GM04503 (cell line): ENCODE data around the gene OR2A42.
"Not testable (repeated sequence)": the region's sequence is repeated elsewhere in the genome, so short reads cannot be mapped to it uniquely, and the experiment has no call there.

Experiments used
- DNase-seq: peaks from one replicate; pipeline ENCODE4 v3.0.0-alpha.2; 2012; ENCODE audit warnings: low read depth

Gene OR2A42

GRCh38 chr7:144220531-144220930 lies 18.9 kb downstream of the OR2A42 start:
- DNase-seq = not testable (repeated sequence)

DNA sequence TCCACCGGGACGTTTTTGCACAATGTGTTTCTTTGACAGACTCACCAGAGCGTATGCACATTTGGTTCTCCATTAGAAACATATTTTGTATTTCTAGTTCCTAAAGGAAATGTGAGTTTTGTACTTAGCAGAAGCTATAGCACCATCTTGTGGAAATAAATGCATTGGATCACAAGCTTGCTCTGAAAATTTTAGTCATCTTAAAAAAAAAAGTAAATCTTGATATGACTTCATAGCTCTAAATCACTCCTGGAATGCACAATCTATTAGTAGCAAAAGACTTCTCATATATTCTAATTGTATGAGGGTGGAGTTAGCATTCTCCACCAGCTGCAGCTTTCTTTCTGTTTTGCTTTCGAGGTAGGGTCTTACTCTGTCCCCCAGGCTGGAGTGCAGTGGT lies 20.3 kb downstream of the OR2A42 start:
- DNase-seq = not testable (repeated sequence)

GRCh38 chr7:144218581-144218980 lies 20.8 kb downstream of the OR2A42 start:
- not testable (repeated sequence) for DNase-seq

GRCh38 chr7:144217200-144217599 lies 22.2 kb downstream of the OR2A42 start:
- DNase-seq = not testable (repeated sequence)

GRCh38 chr7:144205306-144205705 lies 34.1 kb downstream of the OR2A42 start:
- not testable (repeated sequence) for DNase-seq

DNA sequence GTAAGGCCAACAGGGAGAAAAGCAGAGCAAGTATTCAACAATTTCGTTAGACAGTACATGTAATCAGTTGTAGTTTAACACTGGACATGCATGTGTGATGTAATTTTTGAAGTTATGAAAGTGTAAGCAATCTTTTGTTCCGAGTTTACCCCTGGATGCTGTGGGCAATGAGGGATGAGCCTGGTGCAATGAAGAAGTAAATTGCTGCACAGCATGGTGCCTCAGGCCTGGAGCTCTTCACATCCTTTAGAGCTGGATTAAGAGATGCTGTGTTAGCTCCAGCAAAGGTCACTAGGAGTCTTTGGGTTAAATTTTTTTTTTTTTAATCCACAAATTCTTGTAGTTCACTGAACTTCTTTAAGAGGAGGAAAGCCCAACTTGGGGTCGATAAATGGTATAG lies 36.3 kb downstream of the OR2A42 start:
- not testable (repeated sequence) for DNase-seq

DNA sequence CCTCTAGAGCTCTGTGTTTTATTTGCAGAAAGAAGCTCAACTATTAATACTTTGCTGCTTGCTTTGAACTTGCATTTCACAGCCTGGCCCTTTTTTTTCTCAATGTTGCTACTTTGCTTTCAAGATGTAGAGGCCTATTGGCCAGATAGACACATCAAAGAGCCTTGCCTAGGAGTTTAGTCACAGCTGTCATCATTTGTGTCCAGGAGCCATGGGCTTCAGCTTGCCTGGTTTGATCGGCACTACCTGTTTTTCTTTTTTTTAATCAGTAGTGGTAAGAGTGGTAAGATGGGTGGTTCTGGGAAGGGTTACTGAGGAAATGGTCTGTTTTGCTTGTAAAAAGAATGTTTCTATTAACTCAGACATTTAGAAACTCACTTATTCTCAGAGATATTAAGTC lies 37.4 kb downstream of the OR2A42 start:
- not testable (repeated sequence) for DNase-seq

DNA sequence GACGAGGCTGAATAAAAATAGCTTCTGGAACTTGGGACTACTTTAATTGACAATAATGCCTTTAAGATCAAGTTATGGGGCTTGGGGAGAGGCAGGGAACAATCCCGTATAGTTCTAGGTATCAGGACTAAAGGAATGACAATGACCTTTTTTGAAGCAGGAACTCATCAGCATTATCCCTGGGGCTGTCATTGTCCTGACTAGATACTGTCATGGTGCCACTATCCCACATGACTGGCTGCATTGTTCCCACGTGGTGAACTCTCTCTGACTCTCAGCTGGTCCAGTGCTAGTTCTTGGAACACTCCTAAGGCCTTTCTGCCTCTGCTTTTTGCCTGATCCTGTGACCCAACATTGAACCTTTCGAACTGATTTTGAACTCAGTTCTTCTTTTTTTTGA lies 40.5 kb downstream of the OR2A42 start:
- not testable (repeated sequence) for DNase-seq

- DNase-seq = not testable (repeated sequence)
Observed at GRCh38 chr7:144195212-144195872, 44.1 kb downstream of the OR2A42 start, which contains the start of gene ARHGEF35. TSS of gene ARHGEF35 (minus strand) at chr7:144195833. CDS start at chr7:144188383, 7,450 bp downstream.

GRCh38 chr7:144194453-144194852 lies 45.0 kb downstream of the OR2A42 start:
- DNase-seq = not testable (repeated sequence)

DNA sequence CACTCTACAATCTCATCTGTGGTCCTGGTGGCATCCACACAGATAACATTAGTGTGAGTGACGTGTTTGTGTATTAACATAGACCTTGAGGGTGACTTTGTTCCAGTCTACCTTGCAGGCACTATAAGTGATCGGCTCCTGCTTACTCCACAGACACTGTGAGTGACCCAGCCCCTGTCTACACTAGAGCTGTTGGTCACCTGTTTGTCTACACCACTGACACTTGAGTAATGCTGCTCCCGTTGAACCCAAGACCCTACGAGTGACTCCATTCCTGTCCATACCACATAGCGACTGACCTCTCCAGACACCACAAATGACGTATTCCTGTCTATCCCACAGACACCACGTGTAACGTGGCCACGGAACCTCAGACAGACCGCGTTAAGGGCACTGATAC lies 45.6 kb downstream of the OR2A42 start:
- not testable (repeated sequence) for DNase-seq

DNA sequence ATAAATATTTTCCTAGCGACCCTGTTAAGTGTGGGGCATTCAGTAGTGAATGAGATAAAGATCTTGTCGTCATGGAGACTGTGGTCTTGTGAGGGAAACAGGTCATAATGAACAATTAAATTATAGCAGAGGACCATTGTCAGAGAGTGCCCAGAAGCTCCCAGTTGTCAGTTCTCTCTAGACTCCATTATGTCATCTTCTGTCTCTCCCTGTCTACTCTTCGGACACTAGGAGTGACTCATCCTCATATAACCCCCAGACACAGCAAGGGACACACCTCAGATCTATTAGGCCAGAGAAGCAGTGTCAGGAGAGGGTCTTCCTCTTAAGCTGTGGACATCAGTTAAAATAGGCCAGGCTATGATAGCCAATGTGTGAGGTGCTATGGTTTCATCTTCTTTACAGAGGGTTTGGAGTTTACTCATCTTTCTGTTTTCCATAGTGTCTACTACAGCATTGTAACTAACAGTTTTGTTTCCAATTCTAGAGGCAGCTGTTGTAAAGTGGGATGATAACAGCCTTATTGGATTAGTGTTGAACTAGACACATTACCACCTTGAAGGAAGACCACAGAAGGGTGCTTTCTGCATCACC lies 50.7 kb downstream of the OR2A42 start:
- not testable (repeated sequence) for DNase-seq

DNA sequence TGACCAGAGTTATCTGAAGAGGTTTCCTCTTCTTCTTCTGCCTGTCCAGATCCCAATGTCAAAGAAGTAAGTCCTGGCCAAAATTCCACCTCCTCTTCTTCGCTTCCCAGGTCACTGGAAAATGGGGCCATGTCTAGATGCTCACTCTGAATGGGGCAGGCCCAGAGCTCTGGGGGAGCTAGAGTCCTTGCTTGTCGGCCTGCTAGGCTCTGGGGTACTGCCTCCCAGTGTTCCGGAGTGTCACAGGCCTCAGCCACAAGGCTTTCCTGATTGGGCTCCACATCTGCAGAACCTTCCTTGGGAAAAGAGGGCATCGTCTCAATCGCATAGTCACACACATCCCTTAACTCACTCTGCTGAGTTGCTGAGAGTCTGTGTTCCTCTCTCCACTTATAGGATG lies 51.6 kb downstream of the OR2A42 start:
- DNase-seq = not testable (repeated sequence)

- not testable (repeated sequence) for DNase-seq
Observed at GRCh38 chr7:144183166-144183565, 56.2 kb downstream of the OR2A42 start, which contains the start of gene CTAGE4. TSS of gene CTAGE4 (plus strand) at chr7:144183466. CDS start at chr7:144183504, 38 bp downstream.

DNA sequence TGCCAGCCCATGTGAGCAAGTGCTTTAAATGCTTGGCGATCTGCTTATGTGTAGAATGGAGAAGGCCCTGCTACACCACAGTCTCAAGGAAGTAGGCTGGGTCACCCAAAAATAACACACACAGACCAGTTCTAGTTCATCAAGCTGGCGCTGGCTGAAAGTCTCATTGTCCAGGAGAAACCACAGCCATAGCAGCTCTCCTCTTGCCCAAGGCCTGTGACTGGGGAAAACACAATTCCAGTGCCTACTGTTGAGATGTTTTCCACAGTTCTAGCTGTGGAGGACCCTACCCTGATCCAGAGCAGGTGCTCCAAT lies 60.3 kb downstream of the OR2A42 start:
- DNase-seq = not testable (repeated sequence)

DNA sequence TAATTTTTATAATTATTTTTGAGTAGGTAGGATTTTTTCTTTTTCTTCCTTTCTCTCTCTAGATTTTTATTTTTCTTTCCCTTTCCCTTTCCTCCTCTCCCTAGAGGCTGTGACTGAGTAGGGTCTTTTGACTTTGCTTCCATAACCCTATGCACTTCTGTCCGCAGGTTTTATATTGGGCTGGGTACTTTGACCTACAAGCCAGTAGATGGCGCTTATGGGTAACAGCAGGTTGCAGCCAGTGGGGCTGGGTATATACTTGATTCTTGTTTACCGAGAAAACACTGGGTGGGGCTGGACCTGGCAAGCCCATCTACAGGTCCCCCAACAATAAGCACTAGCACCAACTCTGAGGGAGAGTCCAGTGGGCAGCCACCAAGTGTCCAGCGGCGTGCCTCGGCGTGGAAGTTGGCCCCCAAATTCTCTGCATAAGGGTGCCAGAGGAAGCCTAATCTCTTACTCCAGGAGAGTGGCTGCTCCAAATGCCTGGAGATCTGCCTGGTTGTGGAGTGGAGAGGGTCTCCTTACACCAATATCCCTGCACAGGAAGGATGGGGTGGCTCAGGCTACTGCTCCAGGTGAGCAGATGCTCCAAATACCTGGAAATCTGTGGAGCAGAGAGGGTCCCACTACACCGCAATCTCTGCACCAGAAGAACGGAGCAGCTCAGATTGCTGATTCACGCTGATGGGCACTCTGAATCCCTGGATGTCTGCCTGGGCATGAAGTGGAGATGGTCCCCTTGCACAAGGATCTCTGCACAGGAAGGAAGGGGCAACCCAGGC lies 60.8 kb downstream of the OR2A42 start:
- DNase-seq = not testable (repeated sequence)
